Stimulated activated CD8-positive, alpha-beta memory T cell treated with anti-CD3 and anti-CD28 coated beads, Interleukin-4, amount 100 ng/mL, for 24 hours (primary cell): Measurements from ENCODE around the gene PAX2.

Experiments used
- DNase-seq: peaks from one replicate; pipeline ENCODE4 v3.0.0-alpha.2; 2020; ENCODE audit warnings: low read depth

Gene PAX2

DNA sequence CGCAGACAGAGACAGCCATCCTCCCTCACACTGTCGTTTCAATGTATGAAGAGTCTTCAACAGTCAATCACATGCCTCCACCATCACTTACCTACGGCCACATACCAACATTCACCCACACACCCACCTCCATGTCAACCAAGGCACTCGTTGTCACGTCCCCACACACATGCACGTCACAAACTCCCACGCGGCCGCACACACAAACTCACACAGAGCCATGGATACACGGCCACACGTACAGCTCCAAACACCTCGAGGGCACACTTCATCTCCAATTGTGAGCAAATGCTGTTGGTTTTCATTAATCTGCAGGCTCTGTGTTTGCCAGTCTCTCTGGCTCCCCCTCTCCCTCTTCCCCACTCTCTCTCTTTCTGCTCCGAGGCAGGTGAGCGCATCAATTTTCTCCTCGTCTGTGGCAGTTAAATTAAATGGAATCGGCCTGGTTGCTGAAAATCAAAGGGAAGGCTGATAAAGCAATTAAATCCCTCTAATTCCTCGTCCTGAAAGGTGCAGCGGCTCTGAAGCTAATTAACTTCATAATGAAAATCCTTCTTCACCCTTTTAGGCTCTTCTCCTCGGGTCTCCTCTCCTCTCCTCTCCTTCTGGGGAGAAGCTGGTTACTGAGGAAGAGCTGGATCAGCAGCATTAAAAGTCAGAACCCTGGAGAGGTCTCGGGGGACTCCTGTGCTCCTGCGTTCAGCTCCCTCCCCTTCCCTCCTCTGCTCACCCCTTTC is 113.5 kb downstream of the PAX2 start:
- DNase-seq = no peak

DNA sequence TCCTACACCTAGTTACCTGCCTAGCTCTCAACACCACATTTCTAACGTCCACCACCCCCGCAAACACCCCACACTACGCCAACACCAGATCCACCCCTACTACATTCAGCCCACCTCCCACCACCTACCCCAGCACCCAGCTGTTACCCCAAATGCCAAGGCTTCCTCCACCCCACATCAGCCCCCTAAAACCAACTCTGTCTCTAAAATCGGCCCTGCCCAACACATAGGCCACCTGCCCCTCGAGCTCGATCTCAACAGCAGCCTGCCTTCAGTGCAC is 114.0 kb downstream of the PAX2 start:
- no peak for DNase-seq

DNA sequence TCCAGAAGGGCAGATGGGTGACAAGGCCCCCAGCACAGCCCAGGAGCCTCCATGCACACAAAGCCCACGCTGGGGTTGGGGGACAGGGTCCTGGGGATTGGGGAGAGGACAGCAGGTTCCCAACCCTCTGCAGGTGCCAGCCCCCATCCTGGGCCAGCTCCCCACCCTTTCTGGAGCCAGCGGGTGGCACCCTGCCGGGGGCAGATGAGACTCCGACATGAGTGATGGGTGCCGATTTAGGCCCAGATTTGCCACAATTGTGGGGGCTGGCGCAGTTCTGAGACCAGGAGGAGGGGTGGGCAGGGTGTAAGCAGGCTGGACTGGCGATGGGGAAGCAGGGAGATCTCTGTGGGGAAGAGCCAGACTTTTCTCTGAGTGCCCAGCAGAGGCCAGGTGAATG is 118.1 kb downstream of the PAX2 start:
- no peak for DNase-seq

DNA sequence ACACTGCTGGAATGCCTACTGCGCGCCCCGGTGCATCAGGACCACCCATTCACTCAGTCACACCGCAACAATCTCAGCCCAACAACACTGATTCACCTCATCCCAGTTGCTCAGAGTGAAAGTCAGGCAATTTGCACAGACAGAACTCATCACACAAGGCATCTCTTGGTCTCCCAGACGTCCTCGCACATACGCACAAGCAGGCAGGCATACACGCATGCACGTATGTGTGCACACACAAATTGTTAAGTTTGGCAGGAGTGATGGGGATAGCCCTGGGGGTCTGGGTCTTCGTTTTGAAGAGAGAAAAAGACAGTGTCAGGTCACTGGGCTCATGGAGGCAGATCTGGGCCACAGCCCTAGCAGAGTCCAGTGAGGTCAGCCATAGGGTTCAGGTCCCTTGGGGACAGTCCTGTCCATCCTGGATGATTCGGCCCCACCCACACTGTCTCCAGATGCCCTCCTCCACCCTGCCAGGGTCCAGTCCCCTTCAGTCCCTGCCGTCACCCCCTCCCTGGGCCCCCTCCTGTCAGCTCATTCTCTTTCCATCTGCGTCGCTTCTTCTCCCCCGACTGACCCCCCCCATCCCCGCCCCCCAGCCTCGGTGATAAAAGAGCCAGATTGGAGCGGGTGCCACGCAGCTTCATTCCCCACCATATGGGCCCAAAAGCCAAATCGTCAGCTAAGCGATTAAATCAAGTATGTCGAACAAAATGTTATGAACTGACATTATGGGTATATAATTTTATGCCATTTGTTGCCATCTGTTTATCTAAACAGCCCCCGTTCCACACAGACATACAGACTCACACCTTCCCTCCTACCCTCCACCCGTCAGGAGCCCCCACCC is 118.9 kb downstream of the PAX2 start:
- DNase-seq = no peak

DNA sequence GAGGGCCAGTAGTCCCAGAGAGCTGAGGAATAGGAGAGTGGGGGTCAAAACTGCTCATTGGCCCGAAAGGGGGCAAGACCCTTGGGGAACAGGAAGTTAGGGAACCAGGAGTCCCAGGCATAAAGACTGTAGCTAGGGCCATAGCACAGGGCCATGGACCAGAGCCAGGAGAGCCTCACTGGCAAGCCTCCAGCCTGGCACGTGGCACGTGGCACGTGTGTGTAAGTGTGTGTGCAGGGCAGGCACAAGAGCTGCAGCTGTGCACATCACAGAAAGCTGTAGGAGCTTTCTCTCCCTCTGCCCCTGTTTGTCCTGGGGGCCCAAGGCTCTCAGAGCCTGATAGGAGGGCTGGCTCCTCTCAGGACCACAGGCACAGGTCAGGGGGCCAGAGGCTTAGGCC is 119.6 kb downstream of the PAX2 start:
- no peak for DNase-seq

DNA sequence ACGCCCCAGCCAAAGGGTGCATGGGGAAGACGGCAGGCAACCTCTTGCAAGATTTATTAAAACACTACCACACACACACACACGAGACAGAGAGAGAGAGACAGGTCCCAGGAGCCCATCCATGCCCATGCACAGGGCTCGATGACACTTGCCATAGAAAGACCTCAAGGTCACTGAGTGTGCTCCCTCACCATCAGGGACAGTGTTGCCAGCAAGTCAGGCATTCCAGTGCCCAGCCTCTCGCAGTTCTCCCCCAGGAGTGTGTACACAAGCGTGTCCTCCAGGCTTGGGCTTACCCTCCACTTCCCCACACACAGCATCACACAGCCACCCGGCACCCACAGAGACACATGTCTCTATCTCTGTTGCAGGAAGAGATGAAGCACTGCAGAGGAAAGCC is 120.6 kb downstream of the PAX2 start:
- DNase-seq = no peak

DNA sequence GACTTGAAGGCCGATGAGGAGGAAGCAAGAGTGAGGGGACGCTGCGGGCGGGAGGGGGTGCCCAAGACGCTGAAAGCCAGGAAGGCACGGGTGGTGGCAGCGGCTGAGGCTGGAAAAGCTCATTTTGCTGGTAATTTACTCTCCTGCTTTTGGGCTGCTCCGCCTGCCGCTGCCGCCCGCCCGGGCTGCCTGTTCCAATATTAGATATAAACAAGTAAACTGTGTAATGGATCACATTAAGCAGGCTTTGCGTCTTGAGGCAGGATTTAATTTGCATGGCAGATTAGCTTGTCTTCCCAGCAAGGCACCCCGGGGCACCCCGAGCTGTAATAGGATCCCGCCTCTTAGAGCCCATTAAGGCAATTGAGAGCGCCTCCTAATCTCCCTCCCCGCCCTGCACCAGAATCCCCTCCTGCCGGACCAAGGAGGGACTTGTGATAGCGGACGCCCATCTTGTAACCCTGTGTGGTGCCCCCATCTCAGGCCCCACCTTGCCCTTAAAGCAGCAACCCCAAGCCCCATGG is 121.3 kb downstream of the PAX2 start:
- DNase-seq = no peak

DNA sequence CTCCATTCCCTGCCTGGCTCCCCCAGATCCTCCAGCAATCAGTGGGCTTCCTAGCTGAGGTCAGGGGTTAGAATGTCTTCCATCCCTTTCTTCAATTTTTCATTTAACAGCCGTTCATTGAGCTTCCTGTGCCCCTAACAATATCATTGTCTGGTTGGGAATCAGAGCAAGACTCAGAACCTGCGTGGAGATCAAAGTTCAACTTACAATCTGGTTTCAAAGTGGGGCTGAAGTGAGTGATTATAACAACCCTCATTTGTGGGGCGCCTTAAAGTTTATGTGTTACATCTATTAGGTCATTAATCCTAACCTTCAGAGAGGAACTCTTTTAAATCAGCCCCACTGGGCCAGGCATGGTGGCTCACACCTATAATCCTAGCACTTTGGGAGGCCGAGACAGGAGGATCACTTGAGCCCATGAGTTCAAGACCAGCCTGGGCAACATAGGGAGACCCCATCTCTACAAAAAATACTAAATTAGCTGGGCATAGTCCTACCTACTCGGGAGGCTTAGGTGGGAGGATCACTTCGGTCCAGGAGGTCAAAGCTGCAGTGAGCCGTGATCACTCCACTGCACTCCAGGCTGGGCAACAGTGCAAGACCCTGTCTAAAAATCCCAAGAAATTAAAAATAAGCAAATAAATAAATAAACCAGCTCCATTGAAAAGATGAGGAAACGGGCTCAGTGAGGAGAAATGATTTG is 122.0 kb downstream of the PAX2 start:
- DNase-seq = no peak

DNA sequence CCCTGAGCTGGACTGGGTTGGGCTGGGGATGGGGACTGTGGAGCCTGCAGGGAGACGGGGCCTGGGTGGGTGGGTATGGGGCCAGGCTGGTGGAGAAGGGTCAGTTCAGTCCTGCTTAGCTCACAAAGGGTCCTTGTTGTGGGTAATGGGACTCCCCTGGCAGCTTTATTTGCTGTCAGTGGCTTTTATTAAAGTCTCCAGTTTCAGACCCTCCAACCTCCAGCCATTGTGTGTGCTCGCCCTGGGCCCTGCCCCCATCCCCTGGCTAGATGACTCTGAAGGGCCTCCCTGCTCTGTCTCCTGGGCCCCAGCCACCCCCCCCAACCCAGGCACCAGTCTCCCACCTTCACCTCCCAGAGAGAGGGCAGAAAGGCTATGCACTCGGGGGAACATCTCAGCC is 123.0 kb downstream of the PAX2 start:
- no peak for DNase-seq

DNA sequence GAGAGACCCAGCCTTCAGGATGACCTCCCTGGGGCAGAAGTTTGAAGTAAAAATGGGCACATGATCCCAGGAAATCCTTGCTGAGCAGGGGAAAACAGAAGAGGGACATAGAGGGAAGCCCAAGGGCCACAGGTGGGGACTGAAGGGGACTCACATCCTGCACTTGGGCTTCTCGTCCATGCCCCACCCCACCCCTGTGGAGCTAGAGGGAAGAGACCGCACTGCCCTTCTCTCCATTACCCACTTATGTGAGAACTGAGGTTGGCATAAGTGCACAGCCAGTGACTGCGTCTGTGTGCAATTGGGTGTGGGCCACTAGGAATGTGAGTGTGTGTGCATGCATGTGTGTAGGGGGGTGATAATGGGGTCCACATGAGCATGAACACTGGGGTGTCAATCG is 124.0 kb downstream of the PAX2 start:
- DNase-seq = no peak

DNA sequence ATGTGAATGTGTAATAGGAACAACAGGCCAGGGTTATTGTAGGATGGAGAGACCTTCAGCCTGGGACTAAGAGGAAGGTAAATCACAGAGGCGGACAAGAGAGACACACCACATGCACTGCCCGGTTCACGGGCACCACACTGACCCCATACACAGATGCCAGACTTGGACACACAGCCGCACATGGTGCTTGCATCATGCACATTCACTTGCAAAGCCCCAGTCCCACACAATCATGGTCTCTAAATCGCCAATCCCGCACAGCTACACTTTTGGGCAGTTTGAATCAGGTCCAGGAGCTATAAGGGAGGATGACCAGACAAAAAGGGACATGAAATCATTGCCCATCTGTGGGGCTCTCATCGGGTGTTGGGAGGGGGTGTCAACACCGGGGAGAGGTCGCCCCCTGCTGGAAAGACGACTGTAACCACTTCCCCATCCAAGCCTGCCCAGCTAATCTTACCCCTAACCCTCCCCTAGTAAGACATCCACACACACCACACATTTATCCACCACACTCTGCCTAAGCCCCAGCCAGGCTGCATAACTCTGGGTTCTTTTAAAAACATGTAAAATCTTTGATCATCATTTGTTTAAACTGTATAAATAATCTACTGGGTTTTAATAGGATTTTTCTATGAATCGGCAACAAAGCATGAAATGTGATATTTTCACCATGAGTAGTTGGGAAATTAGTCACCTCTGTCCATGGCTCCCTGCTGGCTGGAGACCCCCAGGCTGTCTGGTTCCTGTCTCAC is 126.8 kb downstream of the PAX2 start:
- DNase-seq = peak; percentile 47

DNA sequence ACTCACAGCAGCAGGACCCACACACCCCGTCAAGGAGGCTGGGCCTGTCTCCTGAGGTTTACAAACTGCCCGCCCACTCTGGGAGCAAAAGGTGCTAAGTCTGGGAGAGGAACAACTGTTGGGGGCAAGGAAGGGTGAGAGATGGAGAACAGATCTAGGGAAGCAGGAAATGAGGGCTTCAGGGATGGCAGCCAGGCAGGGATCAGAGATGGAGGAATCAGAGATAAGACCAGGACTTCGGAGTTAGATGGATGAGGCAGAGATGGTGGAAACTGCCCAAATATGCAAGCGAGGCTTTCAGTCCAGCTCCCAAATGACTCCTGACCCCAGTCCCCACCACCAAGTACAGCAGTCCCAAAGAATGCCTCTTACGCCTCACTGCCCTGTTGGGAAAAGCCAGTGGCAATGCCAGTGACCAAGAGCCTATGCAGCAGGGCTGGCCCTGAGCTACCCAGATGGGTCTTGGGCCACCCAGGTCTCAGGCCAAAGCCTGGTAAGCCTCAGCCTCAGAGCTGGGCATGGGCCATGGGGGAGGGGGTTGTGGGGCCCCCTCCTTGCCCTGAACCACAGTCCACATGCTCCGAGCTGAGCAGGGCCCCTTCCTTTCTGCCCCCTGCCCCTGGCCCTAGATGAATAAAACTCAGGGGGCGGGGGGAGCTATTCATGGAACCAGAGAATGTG is 127.9 kb downstream of the PAX2 start:
- no peak for DNase-seq

DNA sequence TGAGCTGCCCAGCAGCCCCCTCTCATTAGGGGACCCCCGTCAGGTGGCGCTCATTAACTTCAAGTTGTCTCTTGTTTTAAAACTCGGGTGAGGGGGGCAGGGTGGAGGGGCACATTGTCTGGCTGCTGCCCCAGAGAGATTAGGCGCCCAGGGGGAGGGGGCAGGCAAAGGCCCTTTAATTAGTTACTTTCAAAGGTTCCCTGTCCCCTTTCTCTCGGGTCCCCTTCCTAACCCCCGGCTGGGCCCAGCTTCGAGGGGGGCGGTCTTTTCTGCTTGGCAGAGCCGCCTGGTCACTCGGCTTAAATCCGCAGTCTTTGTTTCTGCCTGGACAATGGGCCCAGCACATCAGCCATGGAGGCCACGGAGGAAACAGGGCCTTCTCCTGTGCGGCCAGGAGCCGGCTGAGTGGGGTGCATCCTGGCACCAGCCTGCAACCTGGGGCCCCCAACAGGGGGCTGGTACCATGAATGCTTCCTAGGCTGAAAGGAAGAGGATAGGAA is 128.5 kb downstream of the PAX2 start:
- DNase-seq = no peak

DNA sequence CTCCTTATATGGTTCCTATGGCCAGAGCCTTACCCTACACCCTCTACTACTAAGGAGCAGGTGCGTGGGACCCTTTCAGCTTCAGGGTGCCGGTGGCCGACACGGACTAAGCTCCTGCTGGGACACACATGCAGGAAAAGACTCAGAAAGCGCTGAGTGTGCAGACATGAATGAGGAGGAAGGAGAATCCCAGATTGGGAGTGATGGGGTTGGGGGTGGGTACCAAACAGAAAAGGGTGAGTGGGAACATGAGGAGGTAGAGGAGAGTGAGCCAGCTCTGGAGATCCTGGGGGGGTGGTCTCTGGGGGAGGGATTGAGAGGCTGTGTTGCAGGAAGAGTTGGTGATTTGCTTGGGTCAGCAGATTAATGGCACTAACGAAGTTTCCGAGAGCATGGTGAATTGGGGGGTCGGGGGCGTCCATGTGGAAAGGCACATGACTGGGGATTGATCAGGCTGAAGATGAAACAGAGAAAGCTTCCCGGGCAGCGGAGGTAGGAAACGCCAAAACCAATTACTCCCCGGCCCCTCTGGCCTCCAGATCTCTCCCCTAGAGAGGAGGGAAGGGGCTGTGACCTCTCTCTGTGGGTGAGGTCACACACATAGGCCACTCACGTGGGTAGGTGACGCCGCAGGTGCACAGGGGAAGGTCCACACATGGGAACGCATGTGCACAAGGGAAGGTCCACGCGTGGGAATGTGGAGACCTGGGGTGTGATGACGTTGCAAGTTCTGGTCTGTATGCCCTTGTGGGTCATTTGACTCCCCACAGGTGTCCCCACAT is 129.5 kb downstream of the PAX2 start:
- DNase-seq = no peak

DNA sequence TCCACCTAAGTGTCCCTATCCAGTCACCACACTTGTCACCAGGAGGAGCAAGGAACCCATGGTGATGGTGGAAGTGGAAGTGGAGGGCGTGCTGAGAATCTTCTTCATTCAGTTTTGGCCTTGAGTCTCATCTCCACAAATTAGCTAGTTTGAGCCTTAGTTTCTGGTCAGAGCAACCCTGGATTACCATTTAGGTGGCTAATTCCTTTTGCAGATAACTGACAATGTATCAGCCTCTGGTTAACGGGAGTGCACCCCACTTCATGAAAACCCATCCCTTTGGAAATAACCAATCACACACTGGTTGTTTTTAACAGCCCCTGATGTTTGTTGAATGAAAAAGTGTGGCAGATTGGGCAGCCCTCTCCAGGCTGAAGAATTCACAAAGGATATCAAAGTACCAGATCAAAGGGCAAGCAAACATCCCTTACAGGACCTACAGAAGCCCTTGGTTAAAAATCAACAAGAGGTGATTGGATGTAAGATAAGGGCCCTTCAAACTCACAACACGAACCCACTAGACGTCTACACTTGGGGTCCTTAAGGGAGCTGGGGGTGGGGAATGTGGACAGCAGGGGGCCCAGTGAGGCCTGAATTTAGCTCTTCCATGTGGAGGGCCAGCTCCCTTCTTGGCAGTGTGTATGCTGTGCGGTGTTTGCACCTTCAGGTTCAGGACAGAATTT is 130.2 kb downstream of the PAX2 start:
- DNase-seq = no peak

DNA sequence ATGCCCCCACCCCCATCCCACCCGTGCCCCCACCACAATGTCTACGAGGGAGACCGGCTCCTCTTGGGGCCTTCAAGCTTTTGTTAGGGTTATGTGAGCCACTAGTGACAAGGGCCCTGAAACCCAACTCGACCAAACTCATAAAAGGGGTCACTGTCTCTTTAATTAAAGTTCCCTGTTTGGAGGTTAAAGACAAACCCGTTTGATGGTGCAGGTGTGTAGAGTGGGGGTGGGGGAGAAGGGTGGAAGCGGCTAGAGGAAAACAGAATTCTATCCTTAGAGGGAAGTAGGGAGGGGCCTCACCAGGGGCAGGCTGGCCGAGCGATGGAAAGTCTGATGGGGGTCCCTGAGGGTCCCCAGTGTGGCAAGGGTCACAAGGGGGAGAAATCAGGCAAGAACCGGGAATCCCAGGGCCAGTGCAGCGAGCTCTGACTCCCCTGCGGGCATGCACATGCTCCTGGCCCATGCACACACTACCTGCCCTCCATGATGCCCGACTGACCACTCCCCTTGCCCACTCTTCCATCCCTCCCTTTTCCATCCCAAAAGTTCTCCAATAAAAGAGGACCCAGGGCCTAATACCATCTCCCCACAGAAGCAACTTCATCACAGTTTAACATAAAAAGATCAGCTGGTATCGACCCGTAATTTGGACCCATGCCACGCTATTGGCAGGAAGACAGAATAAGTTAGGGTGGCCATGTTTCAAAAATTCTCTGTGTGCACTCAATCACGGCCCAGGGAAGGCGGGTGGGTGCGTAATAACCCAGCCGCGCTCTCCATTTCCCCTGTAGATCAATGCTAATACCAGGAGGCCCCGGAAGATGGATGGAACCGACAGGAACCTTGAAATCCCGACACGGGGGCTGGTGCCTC is 131.4 kb downstream of the PAX2 start:
- no peak for DNase-seq

DNA sequence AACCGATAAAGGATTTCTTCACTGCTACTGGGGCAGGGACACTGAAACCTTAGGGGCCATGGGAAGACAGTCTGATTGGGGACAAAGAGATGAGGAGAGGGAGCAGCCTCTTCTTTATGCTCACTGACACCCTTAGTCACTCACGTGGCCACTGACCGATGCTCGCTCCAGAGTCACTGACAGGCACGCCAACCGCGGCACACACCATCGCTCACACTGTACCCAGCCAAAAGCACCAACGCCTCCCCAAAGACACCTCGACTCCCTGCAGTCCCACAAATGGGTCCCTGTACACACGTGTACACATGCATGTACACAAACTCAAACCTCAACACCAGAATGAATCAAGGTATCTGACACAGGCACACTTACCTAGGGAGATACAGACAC is 132.1 kb downstream of the PAX2 start:
- DNase-seq = no peak

DNA sequence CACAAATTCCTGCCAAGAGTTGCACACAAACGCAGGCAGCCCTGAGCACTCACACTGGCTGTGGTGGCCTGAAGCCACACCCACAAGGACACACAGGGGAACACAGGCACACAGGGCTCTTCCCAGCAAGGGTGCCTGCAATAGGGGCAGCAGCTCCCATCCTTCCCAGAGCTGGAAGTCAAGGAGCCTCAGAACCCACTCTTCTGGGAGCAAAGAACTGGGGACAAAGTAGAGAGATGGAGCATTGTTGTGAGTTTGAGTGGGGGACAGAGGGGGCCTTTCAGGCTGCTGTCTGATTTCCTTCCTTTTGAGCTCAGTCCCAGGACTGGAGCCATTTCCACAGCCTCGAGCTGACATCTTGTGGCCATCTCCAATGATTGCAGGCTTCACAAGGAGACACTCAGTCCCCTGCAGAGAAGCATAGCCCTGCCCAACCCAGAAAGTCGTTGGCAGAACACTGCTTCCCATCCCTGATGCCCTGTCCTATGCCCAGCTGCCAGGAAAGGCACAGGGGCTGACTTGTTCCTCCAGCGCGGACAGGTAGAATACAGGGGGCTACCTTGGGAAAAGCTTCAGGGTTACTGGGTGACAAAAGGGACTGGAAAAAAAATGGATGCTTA is 133.0 kb downstream of the PAX2 start:
- peak; percentile 4 for DNase-seq
